ENCODE measurements around the gene TRAPPC4. TPM values are rescaled to one million over a fixed set of nuclear protein-coding genes. Genes with fewer than 3 reads are reported as not detected.
"Not testable (repeated sequence)": the region's sequence is repeated elsewhere in the genome, so short reads cannot be mapped to it uniquely, and the experiment has no call there.

The TRAPPC4 gene
- total RNA-seq, 4 donors from 2014 or later: 43.0 to 82.8 (median 66.9) TPM

DNA sequence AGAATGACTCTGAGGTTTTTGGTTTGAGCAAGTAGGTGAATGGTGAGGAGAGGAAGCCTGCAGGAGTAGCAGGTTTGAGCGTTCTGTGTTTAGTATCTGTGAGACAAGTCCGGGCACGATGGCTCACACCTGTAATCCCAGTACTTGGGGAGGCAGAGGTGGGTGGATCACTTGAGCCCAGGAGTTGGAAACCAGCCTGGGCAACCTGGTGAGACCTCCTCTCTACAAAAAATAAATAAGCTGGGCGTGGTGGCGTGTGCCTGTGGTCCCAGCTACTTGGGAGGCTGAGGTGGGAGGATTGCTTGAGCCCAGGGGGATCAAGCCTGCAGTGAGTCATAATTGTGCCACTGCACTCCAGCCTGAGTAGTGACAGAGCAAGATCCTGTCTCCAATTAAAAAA is 30.3 kb upstream of the TRAPPC4 start:
- Histone ChIP-seq H3K4me3 (no peak overlapping the region), H3K27ac (no peak overlapping the region), H3K36me3 (no peaks in the 10 kb centered on the region), H3K4me1 (peaks cover 5 to 9% of the 10 kb centered on the region in 2 donors), H3K27me3 (no peaks in the 10 kb centered on the region), H3K9me3 (no peaks in the 10 kb centered on the region)
- DNase-seq (no peak), ATAC-seq (no peak)
- in situ Hi-C loops (cut with MboI; ENCODE audit: low sequenced_read_pairs in 4 of 4) (no loop called here), intact Hi-C loops (cut with DNase I; ENCODE audit: low total_unique reads) (no loop called here)
- TF ChIP-seq, protein P1, sequence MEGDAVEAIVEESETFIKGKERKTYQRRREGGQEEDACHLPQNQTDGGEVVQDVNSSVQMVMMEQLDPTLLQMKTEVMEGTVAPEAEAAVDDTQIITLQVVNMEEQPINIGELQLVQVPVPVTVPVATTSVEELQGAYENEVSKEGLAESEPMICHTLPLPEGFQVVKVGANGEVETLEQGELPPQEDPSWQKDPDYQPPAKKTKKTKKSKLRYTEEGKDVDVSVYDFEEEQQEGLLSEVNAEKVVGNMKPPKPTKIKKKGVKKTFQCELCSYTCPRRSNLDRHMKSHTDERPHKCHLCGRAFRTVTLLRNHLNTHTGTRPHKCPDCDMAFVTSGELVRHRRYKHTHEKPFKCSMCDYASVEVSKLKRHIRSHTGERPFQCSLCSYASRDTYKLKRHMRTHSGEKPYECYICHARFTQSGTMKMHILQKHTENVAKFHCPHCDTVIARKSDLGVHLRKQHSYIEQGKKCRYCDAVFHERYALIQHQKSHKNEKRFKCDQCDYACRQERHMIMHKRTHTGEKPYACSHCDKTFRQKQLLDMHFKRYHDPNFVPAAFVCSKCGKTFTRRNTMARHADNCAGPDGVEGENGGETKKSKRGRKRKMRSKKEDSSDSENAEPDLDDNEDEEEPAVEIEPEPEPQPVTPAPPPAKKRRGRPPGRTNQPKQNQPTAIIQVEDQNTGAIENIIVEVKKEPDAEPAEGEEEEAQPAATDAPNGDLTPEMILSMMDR (IDR thresholded peaks at IDR 0.05 in 4 of 5, conservative IDR thresholded peaks at IDR 0.05 in 1 of 5): no peak
- TF ChIP-seq POLR2A (IDR thresholded peaks at IDR 0.05): no peak

DNA sequence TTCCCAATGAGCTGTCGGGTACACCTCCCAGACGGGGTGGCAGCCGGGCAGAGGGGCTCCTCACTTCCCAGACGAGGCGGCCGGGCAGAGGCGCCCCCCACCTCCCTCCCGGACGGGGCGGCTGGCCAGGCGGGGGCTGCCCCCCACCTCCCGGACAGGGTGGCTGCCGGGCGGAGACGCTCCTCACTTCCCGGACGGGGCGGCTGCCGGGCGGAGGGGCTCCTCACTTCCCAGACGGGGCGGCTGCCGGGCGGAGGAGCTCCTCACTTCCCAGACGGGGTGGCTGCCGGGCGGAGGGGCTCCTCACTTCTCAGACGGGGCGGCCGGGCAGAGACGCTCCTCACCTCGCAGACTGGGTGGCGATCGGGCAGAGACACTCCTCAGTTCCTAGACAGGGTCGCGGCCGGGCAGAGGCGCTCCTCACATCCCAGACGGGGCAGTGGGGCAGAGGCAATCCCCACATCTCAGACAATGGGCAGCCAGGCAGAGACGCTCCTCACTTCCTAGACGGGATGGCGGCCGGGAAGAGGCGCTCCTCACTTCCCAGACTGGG is 27.0 kb upstream of the TRAPPC4 start:
- DNase-seq; H3K9me3 ChIP-seq; intact Hi-C loops (cut with DNase I; ENCODE audit: low total_unique reads); H3K27ac ChIP-seq; in situ Hi-C loops (cut with MboI; ENCODE audit: low sequenced_read_pairs in 4 of 4); H3K36me3 ChIP-seq; ATAC-seq; H3K4me1 ChIP-seq; H3K27me3 ChIP-seq; H3K4me3 ChIP-seq: not testable (repeated sequence)

GRCh38 chr11:118996926-118997626 is 21.5 kb upstream of the TRAPPC4 start:
- TF ChIP-seq POLR2A (IDR thresholded peaks at IDR 0.05): no peak
- TF ChIP-seq, protein P1 (IDR thresholded peaks at IDR 0.05 in 4 of 5, conservative IDR thresholded peaks at IDR 0.05 in 1 of 5): peak in 1 of 5 experiments; percentile 10
- H3K27ac ChIP-seq: peak overlapping the region; percentile 79 to 96 (median 85)
- peaks cover 24 to 28% of the 10 kb centered on the region in 2 donors for H3K4me1 ChIP-seq
- peak overlapping the region; percentile 66 to 88 (median 81) for H3K4me3 ChIP-seq
- DNase-seq: no peak
- intact Hi-C loops (cut with DNase I; ENCODE audit: low total_unique reads) (loop anchor here (2.0 kb wide), 1 partner anchor 60 kb away; the partner anchor contains the start of gene HYOU1), in situ Hi-C loops (cut with MboI; ENCODE audit: low sequenced_read_pairs in 4 of 4) (no loop called here)
- no peaks in the 10 kb centered on the region for H3K27me3 ChIP-seq
- no peaks in the 10 kb centered on the region for H3K9me3 ChIP-seq
- H3K36me3 ChIP-seq: peaks cover 0 to 13% of the 10 kb centered on the region in 2 donors
- ATAC-seq: peak in 1 of 2 donors; percentile 7

GRCh38 chr11:118997627-118998387 is 20.8 kb upstream of the TRAPPC4 start, which contains the start of gene CENATAC:
CENATAC (plus strand) TSS chr11:118998138; CDS start chr11:118998198, 60 bp downstream.
- Histone ChIP-seq H3K9me3 (no peaks in the 10 kb centered on the region), H3K27me3 (no peaks in the 10 kb centered on the region), H3K36me3 (peaks cover 0 to 13% of the 10 kb centered on the region in 2 donors), H3K27ac (peak within 1 kb of the TSS; percentile 79 to 96 (median 85)), H3K4me1 (peaks cover 24 to 28% of the 10 kb centered on the region in 2 donors), H3K4me3 (peak within 1 kb of the TSS; percentile 66 to 88 (median 81))
- ATAC-seq: peak; percentile 94 to 96
- intact Hi-C loops (cut with DNase I; ENCODE audit: low total_unique reads) (loop anchor here (1.0 to 2.0 kb wide), 3 partner anchors 20 to 59 kb away; partner anchors contain the start of genes HYOU1, RPS25, SLC37A4 and TRAPPC4), in situ Hi-C loops (cut with MboI; ENCODE audit: low sequenced_read_pairs in 4 of 4) (no loop called here)
- peak; percentile 75 to 91 for TF ChIP-seq POLR2A (IDR thresholded peaks at IDR 0.05)
- TF ChIP-seq, protein P1 (IDR thresholded peaks at IDR 0.05 in 4 of 5, conservative IDR thresholded peaks at IDR 0.05 in 1 of 5): peak in 1 of 5 experiments; percentile 17
- peak; percentile 92 to 95 for DNase-seq
